Parietal lobe (tissue), 1 donor: ENCODE measurements around the gene THAP6. TPM values are rescaled to one million over a fixed set of nuclear protein-coding genes. Genes with fewer than 3 reads are reported as not detected.

Experiments used
- total RNA-seq: library from RNA; depleted of rRNA; stranded (reverse); fragments of >200 nt; gene quantifications from one replicate; pipeline ENCODE4 v1.2.3, GENCODE V29; 2014

Gene THAP6
- total RNA-seq = 30.7 TPM

GRCh38 chr4:75514131-75514948 lies at the start of gene THAP6, which contains the start of gene RCHY1:
Gene THAP6, plus strand, starts transcription at chr4:75514473. Its CDS starts 980 bp downstream, at chr4:75515453.
Gene RCHY1, minus strand, starts transcription at chr4:75514403. Its CDS starts 117 bp downstream, at chr4:75514286.

GRCh38 chr4:75555294-75556164 lies 41.3 kb downstream of the THAP6 start, which contains the start of gene ODAPH:
Gene ODAPH, plus strand, starts transcription at chr4:75556066. Its CDS starts 17 bp downstream, at chr4:75556083.

Other genes starting within 250 kb of the THAP6 start
- gene RCHY1, start 70 bp upstream of the THAP6 start, total RNA-seq = 50.4 TPM
- gene ODAPH, start 41.6 kb downstream of the THAP6 start, total RNA-seq = not detected
- gene CDKL2, start 116.1 kb downstream of the THAP6 start, total RNA-seq = 53.2 TPM
- 269 TPM for gene G3BP2, start 158.9 kb downstream of the THAP6 start, total RNA-seq
- gene USO1, start 210.1 kb downstream of the THAP6 start, total RNA-seq = 50.4 TPM